Putamen (tissue), 1 donor: Measurements from ENCODE around the gene SLC22A15.
A peak's percentile ranks its signal among the peaks of the same experiment; 100 is the strongest.
"Not testable (repeated sequence)": the region's sequence is repeated elsewhere in the genome, so short reads cannot be mapped to it uniquely, and the experiment has no call there.

Source experiments
- DNase-seq: peaks from one replicate; pipeline ENCODE4 v3.0.0-alpha.2; 2016; ENCODE audit warnings: low spot score

Gene SLC22A15

GRCh38 chr1:115976062-115976920 lies at the start of gene SLC22A15:
Gene SLC22A15 (plus strand): TSS chr1:115976513. CDS start chr1:115976628, 115 bp downstream.
- DNase-seq = peak; percentile 59

- no peak for DNase-seq
Measured at GRCh38 chr1:115927971-115928370, 48.3 kb upstream of the SLC22A15 start.

GRCh38 chr1:115929881-115930280 lies 46.4 kb upstream of the SLC22A15 start:
- peak; percentile 17 for DNase-seq

GRCh38 chr1:115933625-115934024 lies 42.7 kb upstream of the SLC22A15 start:
- no peak for DNase-seq

- DNase-seq = no peak
Measured at GRCh38 chr1:115939455-115939854, 36.9 kb upstream of the SLC22A15 start.

GRCh38 chr1:115946116-115946515 lies 30.2 kb upstream of the SLC22A15 start:
- no peak for DNase-seq

GRCh38 chr1:115949156-115949555 lies 27.2 kb upstream of the SLC22A15 start:
- no peak for DNase-seq

GRCh38 chr1:115951560-115951959 lies 24.8 kb upstream of the SLC22A15 start:
- DNase-seq = no peak

GRCh38 chr1:115952547-115952946 lies 23.8 kb upstream of the SLC22A15 start:
- no peak for DNase-seq

- no peak for DNase-seq
Measured at GRCh38 chr1:115953180-115953579, 23.1 kb upstream of the SLC22A15 start.

GRCh38 chr1:115954684-115955083 lies 21.6 kb upstream of the SLC22A15 start:
- DNase-seq = no peak

- no peak for DNase-seq
Measured at GRCh38 chr1:115955228-115955627, 21.1 kb upstream of the SLC22A15 start.

GRCh38 chr1:115958866-115959265 lies 17.4 kb upstream of the SLC22A15 start:
- DNase-seq = no peak

GRCh38 chr1:115969509-115969908 lies 6.8 kb upstream of the SLC22A15 start:
- DNase-seq = no peak

GRCh38 chr1:115971778-115972177 lies 4.5 kb upstream of the SLC22A15 start:
- DNase-seq = not testable (repeated sequence)

- DNase-seq = no peak
Measured at GRCh38 chr1:115973154-115973553, 3.2 kb upstream of the SLC22A15 start.

- no peak for DNase-seq
Measured at GRCh38 chr1:115975569-115976061, 698 bp upstream of the SLC22A15 start.

- peak; percentile 60 for DNase-seq
Measured at GRCh38 chr1:115976921-115977498, 697 bp downstream of the SLC22A15 start.

- peak; percentile 51 for DNase-seq
Measured at GRCh38 chr1:115977499-115978258, 1.4 kb downstream of the SLC22A15 start.

- DNase-seq = peak; percentile 36
Measured at GRCh38 chr1:115978292-115978941, 2.1 kb downstream of the SLC22A15 start.

- no peak for DNase-seq
Measured at GRCh38 chr1:115980156-115980555, 3.8 kb downstream of the SLC22A15 start.
